Endothelial cell of umbilical vein (primary cell): ENCODE measurements around the gene CEP162.

ENCODE experiments used
- EZH2 ChIP-seq: IDR thresholded peaks from 2 replicates; pipeline ENCODE4 v1.6.1; 2012; ENCODE audit warnings: borderline replicate concordance, low read depth, mild to moderate bottlenecking, moderate library complexity, low read length, inconsistent platforms; ENCODE audit not compliant: severe bottlenecking
- POLR2A ChIP-seq: IDR thresholded peaks from 2 replicates; pipeline ENCODE4 v1.6.1; 2012; ENCODE audit warnings: low read depth, mild to moderate bottlenecking, control low read depth, low read length

DNA sequence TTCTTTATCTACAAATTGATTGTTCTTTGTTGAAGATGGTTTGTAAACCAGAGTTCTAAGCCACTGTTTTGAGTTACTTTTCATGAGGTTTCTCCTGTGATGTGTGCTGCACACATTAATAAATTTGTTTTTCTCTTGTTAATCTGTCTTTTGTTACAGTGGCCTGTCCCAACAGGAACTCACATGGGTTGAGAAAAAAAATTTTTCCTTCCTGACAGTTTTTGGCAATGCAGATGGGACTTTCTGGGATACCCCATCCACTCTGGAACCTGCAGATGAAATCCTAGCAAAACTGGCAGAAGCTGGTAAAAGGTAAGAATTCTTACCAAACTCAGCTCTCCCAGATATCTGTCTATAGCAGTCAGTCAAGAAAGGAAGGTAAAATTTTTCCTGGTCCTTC lies 88.1 kb downstream of the CEP162 start:
- no peak for TF ChIP-seq POLR2A
- TF ChIP-seq EZH2, result no peak
